ENCODE results near the gene IL9.
"Not testable (repeated sequence)": the region's sequence is repeated elsewhere in the genome, so short reads cannot be mapped to it uniquely, and the experiment has no call there.

The IL9 gene

GRCh38 chr5:135868681-135869080 lies 27.0 kb downstream of the IL9 start:
- DNase-seq (ENCODE audit: low read depth in 2 of 2): no peak

GRCh38 chr5:135867599-135867998 lies 28.0 kb downstream of the IL9 start:
- no peak for DNase-seq (ENCODE audit: low read depth in 2 of 2)

GRCh38 chr5:135866016-135866415 lies 29.6 kb downstream of the IL9 start:
- no peak for DNase-seq (ENCODE audit: low read depth in 2 of 2)

DNA sequence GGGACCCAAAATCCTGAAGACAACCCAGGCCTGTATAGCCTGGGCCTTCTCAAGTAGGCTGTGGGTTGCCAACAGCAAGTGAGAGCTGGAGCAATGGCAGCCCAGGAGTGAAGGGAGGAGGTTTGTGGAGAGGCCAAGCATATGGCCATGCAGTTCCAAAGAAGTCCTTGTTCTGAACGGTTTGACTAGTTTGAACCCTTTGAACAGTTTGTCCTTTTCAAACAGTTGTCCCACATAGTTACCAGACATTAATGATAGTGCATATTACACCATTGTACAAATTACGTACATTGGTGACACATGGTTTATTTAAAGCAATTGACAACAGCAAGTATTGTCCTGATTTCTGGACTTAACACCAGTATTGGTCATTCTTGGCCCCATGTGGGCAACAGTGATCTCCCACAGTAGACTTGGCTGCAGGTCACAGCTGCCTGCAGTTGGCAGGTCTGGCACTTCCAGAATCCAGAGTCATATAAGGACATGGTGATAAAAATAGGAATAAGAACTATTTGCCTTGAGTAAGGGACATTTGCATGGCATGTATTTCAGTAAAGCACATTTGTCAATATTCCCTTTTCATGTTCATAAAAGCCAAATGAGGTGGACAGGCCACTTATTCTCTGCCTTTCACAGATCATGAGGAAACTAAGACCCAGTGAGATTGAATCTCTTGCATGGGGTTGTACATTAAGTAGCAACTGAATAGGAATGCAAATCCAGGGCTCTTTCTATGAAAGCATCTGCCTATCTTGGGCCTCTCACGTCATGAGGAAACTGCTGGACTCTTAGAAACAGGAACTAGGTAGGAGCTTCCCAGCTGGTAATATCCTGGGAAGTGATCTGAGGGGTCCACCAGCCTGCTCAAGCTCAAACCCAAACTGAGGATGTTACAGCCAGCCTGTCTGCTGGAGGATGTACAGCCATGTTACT lies 30.9 kb downstream of the IL9 start:
- no peak for DNase-seq (ENCODE audit: low read depth in 2 of 2)

DNA sequence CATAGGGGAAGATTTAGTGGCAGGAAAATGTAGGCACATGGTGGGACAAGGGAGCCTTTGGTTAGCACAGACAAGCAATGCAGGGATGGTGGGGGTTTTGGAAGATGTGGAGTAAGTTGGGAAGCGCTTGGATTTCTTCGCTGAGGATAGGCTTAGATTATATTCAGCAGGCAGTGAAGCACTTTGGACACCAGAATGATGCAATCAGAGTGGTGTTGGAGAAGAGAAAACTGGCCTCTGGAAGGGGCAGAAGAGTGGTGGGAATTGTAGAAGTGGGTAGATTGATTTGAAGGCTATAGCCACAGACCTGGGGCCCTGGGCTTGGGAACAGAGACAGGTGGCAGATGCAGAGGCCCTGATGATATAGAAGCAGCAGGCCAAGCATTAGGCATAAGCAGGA lies 32.9 kb downstream of the IL9 start:
- no peak for DNase-seq (ENCODE audit: low read depth in 2 of 2)

DNA sequence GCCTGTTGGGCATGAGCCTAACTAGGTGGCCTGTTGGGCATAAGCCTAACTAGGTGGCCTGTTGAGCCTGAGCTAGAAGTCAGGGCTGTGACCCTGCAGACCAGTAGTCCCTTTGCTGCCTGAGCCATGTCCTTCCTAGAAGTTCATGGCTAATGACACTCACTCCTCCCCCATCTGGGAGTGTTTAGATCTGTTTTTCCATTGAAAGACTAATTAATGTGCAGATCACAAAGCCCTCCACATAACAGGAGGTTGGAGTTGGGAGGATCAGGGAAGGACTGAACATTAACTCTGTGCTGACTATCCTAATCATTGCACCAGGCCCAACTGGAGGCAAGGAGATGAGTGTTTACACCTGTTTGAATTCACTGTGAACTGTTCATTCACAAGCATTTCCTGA lies 33.6 kb downstream of the IL9 start:
- DNase-seq (ENCODE audit: low read depth in 2 of 2): no peak

DNA sequence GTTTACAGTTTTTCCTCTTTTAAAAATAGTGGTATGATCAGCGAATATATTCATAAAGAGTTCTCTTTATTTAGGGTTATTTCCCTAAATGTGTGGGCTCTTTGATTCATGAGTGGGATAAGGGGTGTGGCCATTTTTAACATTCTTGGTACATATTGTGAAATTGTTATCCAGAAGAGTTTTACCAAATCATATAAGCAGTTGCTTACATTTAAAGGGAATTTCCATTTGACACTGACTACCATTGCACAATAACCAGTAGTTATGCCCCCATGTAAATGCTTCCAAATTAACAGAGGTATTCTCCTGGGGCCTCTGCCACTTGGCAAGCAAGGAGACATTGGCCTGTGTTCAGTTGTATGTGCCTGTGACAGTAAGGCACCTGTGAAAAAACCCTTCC lies 34.0 kb downstream of the IL9 start:
- DNase-seq (ENCODE audit: low read depth in 2 of 2): no peak

DNA sequence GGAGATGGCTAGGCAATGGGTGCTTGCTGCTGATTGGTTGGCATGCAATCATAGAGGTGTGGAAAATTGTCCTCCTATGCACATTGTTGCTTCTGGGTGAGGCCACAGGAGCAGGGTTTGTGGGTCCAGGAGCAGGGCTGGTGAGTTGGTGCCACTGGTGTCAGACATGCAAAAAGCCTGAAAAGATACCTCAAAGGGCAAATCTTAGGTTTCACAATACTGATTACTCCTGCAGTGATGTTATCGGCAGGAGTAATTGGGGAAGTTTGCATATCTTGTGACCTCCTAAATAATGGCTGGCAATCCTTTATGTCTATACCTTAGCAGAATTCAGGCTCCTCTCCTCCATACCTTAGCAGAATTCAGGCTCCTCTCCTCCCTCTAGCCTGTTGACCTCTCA lies 36.0 kb downstream of the IL9 start:
- no peak for DNase-seq (ENCODE audit: low read depth in 2 of 2)

DNA sequence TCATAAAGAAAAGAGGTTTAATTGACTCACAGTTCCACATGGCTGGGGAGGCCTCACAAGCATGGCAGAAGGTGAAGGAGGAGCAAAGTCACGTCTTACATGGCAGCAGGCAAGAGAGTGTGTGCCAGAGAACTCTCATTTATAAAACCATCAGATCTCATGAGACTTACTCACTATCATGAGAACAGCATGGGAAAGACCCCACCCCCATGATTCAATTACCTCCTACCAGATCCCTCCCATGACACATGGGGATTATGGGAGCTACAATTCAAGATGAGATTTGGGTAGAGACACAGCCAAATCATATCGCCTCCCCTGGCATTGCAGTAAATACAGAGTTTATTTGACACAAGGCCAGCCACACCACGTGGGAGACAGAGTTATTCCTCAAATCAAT lies 36.5 kb downstream of the IL9 start:
- not testable (repeated sequence) for DNase-seq (ENCODE audit: low read depth in 2 of 2)

DNA sequence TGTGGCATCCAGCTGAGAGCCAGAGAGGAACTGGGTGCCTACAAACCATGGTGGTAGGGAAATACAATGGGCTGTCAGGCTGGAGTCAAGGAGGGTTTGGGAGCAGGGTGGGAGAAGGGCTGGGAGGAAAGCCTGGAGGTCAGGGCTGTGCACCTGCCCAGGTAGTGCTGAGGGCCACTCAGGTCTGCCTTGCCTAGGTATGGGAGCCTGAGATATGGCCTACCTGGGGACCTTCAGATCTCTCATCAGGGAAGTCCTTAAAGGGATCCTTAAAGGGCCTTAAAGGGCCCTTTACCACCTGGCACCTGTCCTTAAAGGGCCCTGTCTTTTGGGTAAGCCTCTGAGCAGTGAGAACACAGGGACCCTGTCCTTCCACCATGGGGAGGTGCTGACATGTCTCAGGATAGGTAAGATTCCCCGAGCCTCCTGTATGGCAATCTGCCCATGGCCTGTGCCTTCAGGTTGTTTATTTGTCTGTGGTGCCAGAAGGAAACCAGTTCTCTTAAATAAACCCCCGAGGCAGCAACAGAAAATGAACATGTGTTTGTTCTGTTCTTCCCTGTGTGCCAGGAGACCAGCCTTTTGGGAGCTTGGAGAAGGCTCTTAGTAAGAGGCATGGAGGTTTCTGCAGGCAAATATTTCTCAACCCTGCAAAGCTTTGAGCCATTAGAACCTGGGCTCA lies 37.9 kb downstream of the IL9 start:
- DNase-seq (ENCODE audit: low read depth in 2 of 2): no peak

GRCh38 chr5:135851915-135852845 lies 43.5 kb downstream of the IL9 start:
- DNase-seq (ENCODE audit: low read depth in 2 of 2): no peak

- DNase-seq (ENCODE audit: low read depth in 2 of 2): no peak
Observed at GRCh38 chr5:135851186-135851914, 44.3 kb downstream of the IL9 start.

DNA sequence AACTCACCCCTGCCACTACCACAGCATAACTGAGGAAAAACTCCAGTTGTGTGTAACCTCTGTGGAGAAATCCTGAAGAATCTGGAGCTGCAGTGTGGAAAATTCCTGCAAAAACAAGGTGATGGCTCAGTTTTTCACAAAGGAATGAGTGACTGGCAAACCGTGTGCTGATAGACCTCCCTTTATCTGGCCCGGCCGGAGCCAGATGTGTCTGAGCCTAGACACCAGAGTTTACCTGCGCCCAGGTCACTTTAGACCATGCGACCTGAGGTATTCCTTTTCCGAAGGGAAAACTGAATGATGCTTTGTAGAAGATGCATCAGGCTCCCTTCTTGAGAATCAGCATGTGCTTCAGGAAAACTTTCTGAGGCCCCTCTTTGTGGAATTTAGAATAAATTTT lies 45.0 kb downstream of the IL9 start:
- no peak for DNase-seq (ENCODE audit: low read depth in 2 of 2)

- no peak for DNase-seq (ENCODE audit: low read depth in 2 of 2)
Observed at GRCh38 chr5:135850231-135850630, 45.4 kb downstream of the IL9 start.

- no peak for DNase-seq (ENCODE audit: low read depth in 2 of 2)
Observed at GRCh38 chr5:135847976-135848375, 47.7 kb downstream of the IL9 start.

GRCh38 chr5:135846311-135846710 lies 49.3 kb downstream of the IL9 start:
- no peak for DNase-seq (ENCODE audit: low read depth in 2 of 2)

- DNase-seq (ENCODE audit: low read depth in 2 of 2): no peak
Observed at GRCh38 chr5:135843571-135844337, 51.9 kb downstream of the IL9 start.

DNA sequence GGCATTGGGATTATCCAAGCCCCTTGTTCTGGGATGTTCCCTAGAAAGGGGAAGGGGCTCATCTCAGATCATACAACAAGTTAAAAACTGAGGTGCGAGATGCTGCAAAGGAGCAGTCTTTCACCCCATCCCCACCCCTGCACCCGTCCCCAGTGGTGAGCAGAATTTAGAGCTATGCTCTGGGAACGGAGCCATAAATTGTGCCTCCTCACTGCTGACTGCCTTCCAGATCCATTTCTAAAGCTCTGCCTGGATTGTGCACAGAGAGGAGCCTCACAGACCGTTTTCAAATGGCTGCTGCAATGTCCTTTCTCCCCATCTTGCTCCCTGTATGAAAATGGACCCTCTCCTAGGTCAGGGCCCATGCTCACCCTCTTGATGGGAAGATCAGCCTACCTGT lies 52.9 kb downstream of the IL9 start:
- no peak for DNase-seq (ENCODE audit: low read depth in 2 of 2)
